ENCODE data around the gene G2E3.

DNA sequence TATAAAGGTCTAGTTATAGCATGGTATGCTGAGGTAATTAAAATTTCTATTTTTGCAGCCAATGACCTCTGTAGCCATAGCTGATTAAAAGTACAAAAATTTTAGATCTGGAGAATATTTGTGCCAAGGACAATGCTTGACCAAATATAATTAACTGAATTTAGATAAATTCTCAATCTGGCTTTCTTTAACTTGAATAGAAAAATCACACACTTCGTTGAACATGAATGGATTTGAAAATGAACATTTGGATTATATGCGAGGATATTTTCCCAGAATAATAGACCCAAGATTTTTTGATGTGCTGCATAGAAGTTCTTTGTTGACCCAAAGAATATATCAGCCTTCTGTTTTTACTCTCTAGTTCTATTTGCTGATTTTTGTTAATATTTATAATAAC lies 38.4 kb upstream of the G2E3 start:
- TF ChIP-seq, protein P1, sequence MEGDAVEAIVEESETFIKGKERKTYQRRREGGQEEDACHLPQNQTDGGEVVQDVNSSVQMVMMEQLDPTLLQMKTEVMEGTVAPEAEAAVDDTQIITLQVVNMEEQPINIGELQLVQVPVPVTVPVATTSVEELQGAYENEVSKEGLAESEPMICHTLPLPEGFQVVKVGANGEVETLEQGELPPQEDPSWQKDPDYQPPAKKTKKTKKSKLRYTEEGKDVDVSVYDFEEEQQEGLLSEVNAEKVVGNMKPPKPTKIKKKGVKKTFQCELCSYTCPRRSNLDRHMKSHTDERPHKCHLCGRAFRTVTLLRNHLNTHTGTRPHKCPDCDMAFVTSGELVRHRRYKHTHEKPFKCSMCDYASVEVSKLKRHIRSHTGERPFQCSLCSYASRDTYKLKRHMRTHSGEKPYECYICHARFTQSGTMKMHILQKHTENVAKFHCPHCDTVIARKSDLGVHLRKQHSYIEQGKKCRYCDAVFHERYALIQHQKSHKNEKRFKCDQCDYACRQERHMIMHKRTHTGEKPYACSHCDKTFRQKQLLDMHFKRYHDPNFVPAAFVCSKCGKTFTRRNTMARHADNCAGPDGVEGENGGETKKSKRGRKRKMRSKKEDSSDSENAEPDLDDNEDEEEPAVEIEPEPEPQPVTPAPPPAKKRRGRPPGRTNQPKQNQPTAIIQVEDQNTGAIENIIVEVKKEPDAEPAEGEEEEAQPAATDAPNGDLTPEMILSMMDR (conservative IDR thresholded peaks at IDR 0.05 in 1 of 2, IDR thresholded peaks at IDR 0.05 in 1 of 2; ENCODE audit: extremely low read depth in 1 of 2, insufficient read depth in 1 of 2, low read depth in 1 of 2, low read length in 2 of 2) = no peak
- TF ChIP-seq EZH2 (IDR thresholded peaks at IDR 0.05; ENCODE audit: borderline replicate concordance, low read length) = no peak
